Measurements from ENCODE around the gene GAPDH. TPM values are rescaled to one million over a fixed set of nuclear protein-coding genes. Genes with fewer than 3 reads are reported as not detected.
"Not testable (repeated sequence)": the region's sequence is repeated elsewhere in the genome, so short reads cannot be mapped to it uniquely, and the experiment has no call there.

GAPDH gene
- total RNA-seq, result 1,402 TPM
- long read RNA-seq, transcript GAPDH-204 (8 exons, 1,256 nt), result minor isoform, 166 of 5,044 reads
- long read RNA-seq, transcript GAPDH-205 (9 exons, 1,348 nt), result minor isoform, 9 of 5,044 reads
- long read RNA-seq, transcript GAPDH-201 (9 exons, 1,875 nt), result major isoform, 4,607 of 5,044 reads
- long read RNA-seq, partial matches to known transcripts, result 167 of 5,044 reads
- long read RNA-seq, other reads (novel, unspliced or antisense), result 89 of 5,044 reads

DNA sequence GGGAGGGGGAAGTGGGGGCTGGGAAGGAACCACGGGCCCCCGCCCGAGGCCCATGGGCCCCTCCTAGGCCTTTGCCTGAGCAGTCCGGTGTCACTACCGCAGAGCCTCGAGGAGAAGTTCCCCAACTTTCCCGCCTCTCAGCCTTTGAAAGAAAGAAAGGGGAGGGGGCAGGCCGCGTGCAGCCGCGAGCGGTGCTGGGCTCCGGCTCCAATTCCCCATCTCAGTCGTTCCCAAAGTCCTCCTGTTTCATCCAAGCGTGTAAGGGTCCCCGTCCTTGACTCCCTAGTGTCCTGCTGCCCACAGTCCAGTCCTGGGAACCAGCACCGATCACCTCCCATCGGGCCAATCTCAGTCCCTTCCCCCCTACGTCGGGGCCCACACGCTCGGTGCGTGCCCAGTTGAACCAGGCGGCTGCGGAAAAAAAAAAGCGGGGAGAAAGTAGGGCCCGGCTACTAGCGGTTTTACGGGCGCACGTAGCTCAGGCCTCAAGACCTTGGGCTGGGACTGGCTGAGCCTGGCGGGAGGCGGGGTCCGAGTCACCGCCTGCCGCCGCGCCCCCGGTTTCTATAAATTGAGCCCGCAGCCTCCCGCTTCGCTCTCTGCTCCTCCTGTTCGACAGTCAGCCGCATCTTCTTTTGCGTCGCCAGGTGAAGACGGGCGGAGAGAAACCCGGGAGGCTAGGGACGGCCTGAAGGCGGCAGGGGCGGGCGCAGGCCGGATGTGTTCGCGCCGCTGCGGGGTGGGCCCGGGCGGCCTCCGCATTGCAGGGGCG, at the start of gene GAPDH:
Gene GAPDH (plus strand): TSS at position 595 of the 772 bp plus-strand sequence. CDS start 316 bp downstream, outside the sequence.
- DNase-seq (ENCODE audit: low spot score), result peak; percentile 96

DNA sequence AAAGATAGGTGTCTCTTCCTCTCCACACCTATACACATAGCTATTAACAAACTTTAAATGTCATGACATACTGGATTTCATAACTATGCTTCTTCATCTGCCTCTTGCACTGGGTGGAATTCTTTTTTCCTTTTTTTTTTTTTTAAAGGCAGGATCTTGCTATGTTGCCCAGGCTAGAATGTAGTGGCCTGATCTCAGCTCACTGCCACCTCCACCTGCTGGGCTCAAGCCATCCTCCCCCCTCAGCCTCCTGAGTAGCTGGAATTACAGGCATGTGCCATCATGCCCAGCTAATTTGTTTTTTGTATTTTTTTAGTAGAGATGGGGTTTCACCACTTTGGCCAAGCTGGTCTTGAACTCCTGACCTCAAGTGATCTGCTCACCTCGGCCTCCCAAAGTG, 46.1 kb upstream of the GAPDH start:
- no peak for DNase-seq (ENCODE audit: low spot score)

GRCh38 chr12:6489449-6489848, 44.9 kb upstream of the GAPDH start:
- no peak for DNase-seq (ENCODE audit: low spot score)

- not testable (repeated sequence) for DNase-seq (ENCODE audit: low spot score)
Measured at GRCh38 chr12:6490673-6491072, 43.6 kb upstream of the GAPDH start.

DNA sequence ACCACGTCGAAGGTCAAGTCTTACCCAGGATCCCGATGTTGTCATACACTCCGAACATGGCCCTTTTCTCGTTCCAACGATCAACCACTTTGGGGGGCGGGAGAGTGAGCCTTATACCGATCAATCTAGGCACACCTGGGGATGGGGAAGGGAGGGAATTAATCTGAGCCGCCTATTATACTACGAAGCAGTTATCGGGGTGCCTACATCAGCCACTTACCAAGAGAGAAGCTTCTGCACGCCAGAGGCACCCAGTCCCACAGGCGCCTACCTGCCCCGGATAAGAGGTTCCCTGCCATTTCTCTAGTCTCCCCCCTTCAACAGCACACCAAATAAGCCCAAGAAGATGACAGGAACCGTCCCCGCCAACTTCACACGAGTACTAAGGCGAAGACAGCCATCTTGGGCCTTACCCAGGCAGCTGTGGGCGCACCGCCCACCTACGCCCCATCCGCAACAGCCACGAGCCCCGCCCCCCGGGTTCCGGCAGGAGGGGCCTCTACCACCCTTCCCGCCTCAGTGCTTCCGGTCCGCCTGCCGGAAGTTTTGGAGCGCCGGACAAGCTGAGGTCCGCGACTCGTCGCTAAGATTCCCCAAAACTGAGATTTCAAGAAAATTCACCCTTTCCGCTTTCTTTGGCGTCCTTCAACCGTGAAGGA, 41.4 kb upstream of the GAPDH start, which contains the start of gene MRPL51:
Gene MRPL51 (minus strand): TSS at position 425 of the 659 bp plus-strand sequence. CDS start 126 bp downstream, at position 299.
- peak; percentile 99 for DNase-seq (ENCODE audit: low spot score)

DNA sequence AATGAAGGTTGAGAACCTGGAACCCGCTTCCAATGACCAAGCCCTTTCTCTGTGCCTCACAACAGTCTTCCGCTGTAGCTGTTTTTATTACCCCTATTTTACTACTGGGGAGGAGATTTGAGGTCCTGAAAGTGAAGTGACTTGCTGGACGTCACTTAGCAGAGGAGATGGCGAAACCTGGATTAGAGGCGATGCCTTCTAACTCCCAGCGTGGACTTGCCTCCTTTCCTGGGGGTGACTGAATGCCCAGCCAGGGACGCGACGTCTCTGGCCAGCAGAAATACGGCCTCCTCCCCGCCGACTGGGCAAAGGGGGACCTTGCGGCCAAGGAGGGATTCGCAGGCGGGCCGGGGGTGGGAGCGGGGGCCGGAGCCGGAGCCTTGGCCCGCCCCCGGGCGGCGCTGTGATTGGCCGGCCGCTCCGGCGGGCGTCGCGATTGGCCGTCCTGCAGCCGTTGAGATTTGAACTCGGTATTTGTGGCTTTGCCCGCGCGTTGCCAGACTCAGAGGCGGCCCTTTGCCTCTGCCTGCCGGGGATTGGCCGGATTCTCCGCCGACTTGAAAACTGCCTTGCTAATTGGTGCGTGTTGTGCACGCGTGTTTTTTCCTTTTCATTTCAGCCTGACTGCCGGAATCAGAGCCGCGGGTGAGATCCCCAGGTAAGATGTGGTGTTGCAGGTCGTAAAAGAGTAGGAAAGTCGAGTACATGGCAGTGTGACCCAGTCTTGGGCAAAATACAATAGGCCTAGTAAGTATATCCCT, 40.6 kb upstream of the GAPDH start, which contains the start of gene NCAPD2:
Gene NCAPD2 (plus strand): TSS at position 606 of the 761 bp plus-strand sequence. CDS start 997 bp downstream, outside the sequence.
- DNase-seq (ENCODE audit: low spot score), result peak; percentile 96

DNA sequence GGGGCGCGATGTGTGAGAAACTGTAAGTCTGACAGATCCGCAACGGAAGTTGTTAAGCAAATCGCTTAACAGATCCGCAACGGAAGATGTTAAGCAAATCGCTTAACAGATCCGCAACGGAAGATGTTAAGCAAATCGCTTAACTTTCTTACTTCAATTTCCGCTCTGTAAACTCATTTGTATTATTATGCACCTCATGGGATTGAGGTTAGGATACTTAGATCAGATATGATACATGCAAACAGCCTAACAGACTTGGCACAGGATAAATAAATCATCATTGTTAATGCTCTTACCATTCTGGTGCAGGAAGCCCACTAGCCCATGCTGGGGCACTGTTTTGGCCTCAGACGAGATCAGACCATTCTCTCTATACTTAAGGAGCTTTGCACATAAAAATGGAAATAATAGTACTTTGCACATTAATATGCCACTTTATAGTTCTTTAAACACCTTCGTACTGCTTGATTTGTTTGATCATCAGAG, 40.0 kb upstream of the GAPDH start:
- no peak for DNase-seq (ENCODE audit: low spot score)

- DNase-seq (ENCODE audit: low spot score), result no peak
Measured at GRCh38 chr12:6494968-6495367, 39.3 kb upstream of the GAPDH start.

DNA sequence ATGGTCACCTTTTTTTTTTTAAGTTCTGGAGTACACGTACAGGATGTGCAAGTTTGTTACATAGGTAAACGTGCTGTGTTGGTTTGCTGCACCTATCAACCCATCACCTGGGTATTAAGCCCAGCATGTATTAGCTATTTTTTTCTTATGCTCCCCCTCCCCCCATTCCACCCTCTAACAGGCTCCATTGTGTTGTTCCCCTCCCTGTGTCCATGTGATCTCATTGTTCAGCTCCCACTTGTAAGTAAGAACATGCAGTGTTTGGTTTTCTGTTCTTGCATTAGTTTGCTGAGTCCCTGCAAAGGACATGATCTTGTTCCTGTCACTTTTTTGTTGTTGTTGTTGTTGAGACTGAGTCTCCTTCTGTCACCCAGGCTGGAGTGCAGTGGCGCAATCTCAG, 37.0 kb upstream of the GAPDH start:
- DNase-seq (ENCODE audit: low spot score), result not testable (repeated sequence)

- DNase-seq (ENCODE audit: low spot score), result no peak
Measured at GRCh38 chr12:6500466-6500865, 33.9 kb upstream of the GAPDH start.

DNA sequence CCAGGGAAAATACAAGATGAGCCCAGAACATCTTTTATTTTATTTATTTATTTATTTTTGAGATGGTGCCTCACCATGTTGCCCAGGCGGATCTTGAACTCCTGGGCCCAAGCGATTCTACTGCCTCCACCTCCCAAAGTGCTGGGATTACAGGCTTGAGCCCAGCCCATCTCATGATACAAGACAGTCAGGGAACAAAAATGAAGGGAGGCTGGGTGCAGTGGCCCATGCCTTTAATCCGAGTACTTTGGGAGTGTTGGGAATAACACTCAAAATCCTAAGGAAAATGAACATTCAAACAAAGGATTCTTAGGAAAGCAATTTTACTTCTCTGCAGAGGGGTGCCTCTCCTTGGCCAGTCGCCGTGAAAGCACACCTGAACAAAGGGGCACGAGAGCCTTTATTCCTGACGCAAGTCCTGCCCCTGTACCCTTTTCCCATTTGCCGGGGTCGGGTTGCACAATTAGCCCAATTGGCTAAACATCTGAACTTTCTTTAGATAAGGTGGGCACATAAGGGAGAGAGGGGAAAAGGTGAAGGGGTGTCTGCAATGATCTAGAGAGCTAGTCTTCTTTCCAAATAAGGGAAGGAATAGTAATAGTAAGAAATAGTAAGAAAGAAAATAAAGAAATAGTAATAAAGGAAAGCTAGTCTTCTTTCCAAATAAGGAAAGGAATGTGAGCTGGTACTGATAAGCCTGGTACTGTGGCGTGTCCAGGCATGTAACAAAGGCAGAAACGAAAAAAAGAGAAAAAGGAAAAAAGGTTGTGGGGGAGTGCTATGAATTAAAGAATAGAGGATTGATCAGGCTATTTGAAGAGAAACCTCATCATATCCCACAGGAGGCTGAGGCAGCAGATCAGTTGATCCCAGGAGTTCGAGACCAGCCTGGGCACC, 27.0 kb upstream of the GAPDH start:
- peak; percentile 49 for DNase-seq (ENCODE audit: low spot score)

DNA sequence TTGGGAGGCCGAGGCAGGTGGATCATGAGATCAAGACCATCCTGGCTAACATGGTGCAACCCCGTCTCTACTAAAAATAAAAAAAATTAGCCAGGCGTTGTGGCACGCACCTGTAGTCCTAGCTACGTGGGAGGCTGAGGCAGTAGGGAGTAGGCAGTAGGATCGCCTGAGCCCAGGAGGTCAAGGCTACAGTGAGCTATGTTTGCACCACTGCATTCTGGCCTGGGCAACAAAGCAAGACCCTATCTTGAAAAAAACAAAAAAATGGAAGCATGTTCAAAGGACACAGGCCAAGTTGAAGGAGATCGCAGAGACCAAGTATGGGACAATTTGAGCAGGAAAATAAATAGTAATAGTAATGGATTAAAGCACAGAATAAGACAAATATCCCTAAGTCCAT, 26.2 kb upstream of the GAPDH start:
- no peak for DNase-seq (ENCODE audit: low spot score)

GRCh38 chr12:6520186-6520585, 14.1 kb upstream of the GAPDH start:
- DNase-seq (ENCODE audit: low spot score), result no peak

GRCh38 chr12:6522193-6522592, 12.1 kb upstream of the GAPDH start:
- DNase-seq (ENCODE audit: low spot score), result no peak

DNA sequence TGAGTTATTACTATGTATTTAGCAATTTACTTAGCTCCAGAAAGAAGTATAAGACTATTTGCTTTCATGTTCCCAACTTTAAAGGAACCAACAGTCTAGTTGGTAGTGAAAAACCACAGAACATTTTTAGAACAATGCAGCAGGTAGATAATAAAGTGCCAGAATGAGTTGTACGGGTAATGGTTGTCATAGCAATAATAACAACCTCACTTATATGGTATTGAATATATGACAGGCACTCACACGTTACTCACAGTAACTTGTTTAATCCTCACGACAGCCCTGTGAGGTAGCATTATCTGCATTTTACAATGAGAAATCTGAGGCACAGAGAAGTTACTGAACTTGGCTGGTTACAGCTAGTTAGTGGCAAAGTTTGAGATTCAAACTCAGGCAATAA, 10.6 kb upstream of the GAPDH start:
- no peak for DNase-seq (ENCODE audit: low spot score)

GRCh38 chr12:6524648-6525047, 9.7 kb upstream of the GAPDH start:
- no peak for DNase-seq (ENCODE audit: low spot score)

DNA sequence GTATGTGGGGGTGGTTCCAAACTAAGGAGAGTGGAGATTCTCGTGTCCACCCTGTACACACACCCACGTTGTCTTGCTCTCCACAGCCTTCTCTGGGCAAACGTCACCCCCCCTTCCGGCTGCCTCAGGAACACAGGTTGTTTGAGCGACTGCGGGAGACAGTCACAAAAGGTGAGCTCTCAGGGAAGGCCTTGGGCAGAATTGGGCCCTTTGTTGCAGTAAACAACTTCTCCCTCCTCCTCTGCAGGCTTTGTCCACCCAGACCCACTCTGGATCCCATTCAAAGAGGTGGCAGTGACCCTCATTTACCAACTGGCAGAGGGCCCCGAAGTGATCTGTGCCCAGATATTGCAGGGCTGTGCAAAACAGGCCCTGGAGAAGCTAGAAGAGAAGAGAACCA, 8.1 kb upstream of the GAPDH start:
- no peak for DNase-seq (ENCODE audit: low spot score)

DNA sequence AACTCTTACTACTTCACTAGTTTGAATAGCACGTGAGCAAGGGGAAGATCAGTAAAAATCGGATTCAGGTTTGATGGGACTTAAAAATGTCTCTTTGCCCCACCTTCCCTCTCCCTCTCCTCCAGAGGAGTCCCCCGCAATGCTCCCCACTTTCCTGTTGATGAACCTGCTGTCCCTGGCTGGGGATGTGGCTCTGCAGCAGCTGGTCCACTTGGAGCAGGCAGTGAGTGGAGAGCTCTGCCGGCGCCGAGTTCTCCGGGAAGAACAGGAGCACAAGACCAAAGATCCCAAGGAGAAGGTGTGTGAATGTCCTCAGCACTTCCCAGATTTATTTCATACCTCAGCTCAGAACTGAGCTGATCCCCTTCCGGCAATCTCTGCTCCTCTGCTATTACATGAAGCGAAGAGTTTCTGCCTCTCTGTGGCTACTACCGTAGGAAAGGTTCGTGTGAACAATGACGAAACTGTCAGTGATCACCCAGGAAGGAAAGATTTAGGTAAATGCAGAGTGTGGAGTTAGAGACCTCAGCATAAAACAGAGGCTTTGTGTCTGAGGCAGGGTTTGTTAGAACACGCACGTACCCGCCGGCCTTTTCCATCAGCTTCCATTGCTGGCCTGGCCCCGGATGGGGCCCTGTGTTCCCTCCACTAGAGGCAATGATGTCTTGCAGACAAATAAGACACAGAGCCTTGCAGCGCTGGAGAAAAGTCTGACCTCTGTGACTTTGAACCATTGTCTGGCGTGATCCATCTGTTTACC, 7.4 kb upstream of the GAPDH start:
- DNase-seq (ENCODE audit: low spot score), result no peak

DNA sequence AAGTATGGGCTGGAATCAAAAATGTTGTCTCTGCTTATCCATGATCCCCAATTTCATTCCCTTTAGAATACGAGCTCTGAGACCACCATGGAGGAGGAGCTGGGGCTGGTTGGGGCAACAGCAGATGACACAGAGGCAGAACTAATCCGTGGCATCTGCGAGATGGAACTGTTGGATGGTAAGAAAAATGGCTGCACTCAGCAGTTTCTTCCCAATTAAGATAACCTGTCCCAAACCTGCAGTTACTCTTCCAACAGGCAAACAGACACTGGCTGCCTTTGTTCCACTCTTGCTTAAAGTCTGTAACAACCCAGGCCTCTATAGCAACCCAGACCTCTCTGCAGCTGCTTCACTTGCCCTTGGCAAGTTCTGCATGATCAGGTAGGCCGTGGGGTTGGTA, 6.6 kb upstream of the GAPDH start:
- no peak for DNase-seq (ENCODE audit: low spot score)
